Heart right ventricle (tissue), 16 donors: ENCODE data around the gene RPS6KA3. TPM values are rescaled to one million over a fixed set of nuclear protein-coding genes. Genes with fewer than 3 reads are reported as not detected.

Experiments used
- ATAC-seq, 8 donors: fragments of 200-7000 bp; cut with Tn5 transposase; one replicate each; pipeline ENCODE4 v1.9.1; 2020; ENCODE audit warnings: mild to moderate bottlenecking in 8 of 8, moderate library complexity in 8 of 8, moderate number of reproducible peaks in 1 of 8
- DNase-seq, 2 donors: peaks; one replicate each; pipeline ENCODE4 v3.0.0-alpha.2; 2020
- H3K27ac ChIP-seq, 10 donors: fragments of 200-600 bp; sonication (generic) in 2 of 10; one replicate each; pipeline versions ENCODE4 v1.5.0 to v1.8.0; 2020 to 2022; ENCODE audit warnings: mild to moderate bottlenecking in 3 of 10
- H3K27me3 ChIP-seq, 7 donors: fragments of 200-600 bp; one replicate each; pipeline ENCODE4 v1.8.0; 2021 to 2022; ENCODE audit warnings: mild to moderate bottlenecking in 2 of 7
- H3K36me3 ChIP-seq, 9 donors: fragments of 200-600 bp; sonication (generic) in 1 of 9; one replicate each; pipeline versions ENCODE4 v1.5.0 to v1.8.0; 2020 to 2022; ENCODE audit warnings: mild to moderate bottlenecking in 2 of 9
- H3K4me1 ChIP-seq, 9 donors: fragments of 200-600 bp; sonication (generic) in 1 of 9; one replicate each; pipeline versions ENCODE4 v1.5.0 to v1.8.0; 2020 to 2022; ENCODE audit warnings: mild to moderate bottlenecking in 4 of 9
- H3K4me3 ChIP-seq, 10 donors: fragments of 200-600 bp; sonication (generic) in 2 of 10; one replicate each; pipeline versions ENCODE4 v1.5.0 to v1.8.0; 2020 to 2022; ENCODE audit warnings: mild to moderate bottlenecking in 7 of 10, moderate library complexity in 2 of 10
- H3K9me3 ChIP-seq, 11 donors: fragments of 200-600 bp in 10 of 11; sonication (generic) in 2 of 11; one replicate each; pipeline versions ENCODE4 v1.5.0 to v1.8.0; 2013 to 2022; ENCODE audit warnings: mild to moderate bottlenecking in 2 of 11, control low read depth in 1 of 11, moderate library complexity in 1 of 11
- CTCF ChIP-seq, 9 donors: fragments of 200-600 bp; sonication (generic) in 2 of 9; IDR thresholded peaks; one replicate each; pipeline versions ENCODE4 v1.5.0 to v1.8.0; 2021 to 2022; ENCODE audit warnings: antibody characterized with exemption in 9 of 9, mild to moderate bottlenecking in 5 of 9, moderate library complexity in 1 of 9
- WGBS, 2 donors: extraction: QIAGEN DNeasy Blood & Tissue Kit; methylation state at CpG; one replicate each; pipeline ENCODE4 v1.1.7; 2013; ENCODE audit warnings: inconsistent platforms in 1 of 2; 5-methylcytosine and 5-hydroxymethylcytosine counted together
- intact Hi-C, 10 donors: fragments of 100-400 bp; cut with DNase I; formaldehyde crosslinking; loops; one replicate each; pipeline versions ENCODE4 v1.11.1 to v1.14.2; 2022
- polyA plus RNA-seq, 2 donors: library from polyadenylated mRNA; stranded (reverse); fragments of 200-250 nt; gene quantifications; one replicate each; pipeline ENCODE4 v1.2.3, GENCODE V29; 2013
- total RNA-seq, 10 donors: library from RNA; stranded (reverse); fragmentation: NEBNext Ultra II Directional in 3 of 10; extraction: Animal tissue kit (Norgen Biotek cat#: 25700) in 3 of 10; gene quantifications; one replicate each; pipeline versions ENCODE4 v1.2.1 to v1.2.4, GENCODE V29; 2021 to 2023
- donor health status: Arrhythmogenic right ventricular cardiomyopathy.
- donor health status: ischemic (EF 13 %, LVEDD 7.1; RV severe dilation, severe dysfunction).
- donor health status: healthy with polysubstance abuse.
- donor health status: DM: no; HTN: yes; CAD: no.
- donor health status: DM: no; HTN: no; CAD: no.
- donor health status: ischemic (EF 25% LVEDD 6.9; RV normal size, moderate dysfunction).
- donor health status: ischemic (EF 25% LVEDD 5.7; RV mildly dilated, moderate dysfunction).
- donor health status: healthy.
- donor health status: DM: yes; HTN: yes; CAD: no.
- donor health status: Ischemic cardiomyopathy.
- donor health status: ischemic (EF 35%, LVEDD 5.7; RV mildly dilated, moderate dysfunction).
- donor health status: nonischemic (EF 11% LVEDD 7.7; RV severe dilation, severe dysfunction).
- donor health status: DM: yes; HTN: yes; CAD: no.
- donor health status: PGD.
- donor health status: ischemic (EF 29% LVEDD 5.4; RV normal size, mild dysfunction).
- donor health status: nonischemic (EF 23%, LVEDD 6.1; RV moderate dilation, normal function).

RPS6KA3 gene
- total and polyA plus RNA-seq, 12 donors = 6.7 to 42.5 (median 35.0) TPM

- 44 to 75% methylated on average over 1 of the region's 1 CpG for WGBS, 2 donors
Measured at GRCh38 chrX:20237864-20238263, 28.8 kb downstream of the RPS6KA3 start.

GRCh38 chrX:20235755-20236154 is 31.0 kb downstream of the RPS6KA3 start:
- no peak for TF ChIP-seq CTCF (IDR thresholded peaks at IDR 0.05)
- H3K9me3 ChIP-seq = peaks cover 0 to 12% (median 0%) of the 10 kb centered on the region in 11 donors
- ATAC-seq = no peak
- DNase-seq = no peak
- H3K27ac ChIP-seq = no peak overlapping the region
- peaks cover 0 to 31% (median 0%) of the 10 kb centered on the region in 9 donors for H3K36me3 ChIP-seq
- H3K4me1 ChIP-seq = peaks cover 0 to 4% (median 0%) of the 10 kb centered on the region in 9 donors
- intact Hi-C loops = no loop called here
- H3K4me3 ChIP-seq = no peak overlapping the region
- peaks cover 0 to 3% (median 0%) of the 10 kb centered on the region in 7 donors for H3K27me3 ChIP-seq

More at GRCh38 chrX:20237864-20238263, 28.8 kb downstream of the RPS6KA3 start:
- Histone ChIP-seq H3K4me1 (peaks cover 0 to 4% (median 0%) of the 10 kb centered on the region in 9 donors), H3K4me3 (no peak overlapping the region), H3K27me3 (peaks cover 0 to 9% (median 0%) of the 10 kb centered on the region in 7 donors), H3K27ac (no peak overlapping the region), H3K9me3 (peaks cover 0 to 24% (median 5%) of the 10 kb centered on the region in 11 donors), H3K36me3 (peaks cover 0 to 17% (median 0%) of the 10 kb centered on the region in 9 donors)
- DNase-seq (no peak), ATAC-seq (no peak)
- no peak for TF ChIP-seq CTCF (IDR thresholded peaks at IDR 0.05)
- intact Hi-C loops = no loop called here

- H3K9me3 ChIP-seq = peaks cover 0 to 12% (median 0%) of the 10 kb centered on the region in 11 donors
- intact Hi-C loops = no loop called here
- peaks cover 0 to 4% (median 0%) of the 10 kb centered on the region in 7 donors for H3K27me3 ChIP-seq
- ATAC-seq (no peak), DNase-seq (no peak)
- no peak for TF ChIP-seq CTCF (IDR thresholded peaks at IDR 0.05)
- H3K27ac ChIP-seq = no peak overlapping the region
- H3K36me3 ChIP-seq = peaks cover 0 to 51% (median 0%) of the 10 kb centered on the region in 9 donors
- WGBS, 2 donors = 94 to 99% methylated on average over 2 of the region's 2 CpGs
- no peaks in the 10 kb centered on the region for H3K4me1 ChIP-seq
- H3K4me3 ChIP-seq = no peak overlapping the region
Measured at GRCh38 chrX:20233336-20233735, 33.4 kb downstream of the RPS6KA3 start.

- TF ChIP-seq CTCF (IDR thresholded peaks at IDR 0.05) = no peak
- intact Hi-C loops = no loop called here
- H3K9me3 ChIP-seq = peaks cover 0 to 12% (median 0%) of the 10 kb centered on the region in 11 donors
- peaks cover 0 to 16% (median 0%) of the 10 kb centered on the region in 7 donors for H3K27me3 ChIP-seq
- H3K27ac ChIP-seq = no peak overlapping the region
- 69 to 73% methylated on average over 4 of the region's 4 CpGs for WGBS, 2 donors
- DNase-seq (no peak), ATAC-seq (no peak)
- H3K4me1 ChIP-seq = peaks cover 0 to 15% (median 0%) of the 10 kb centered on the region in 9 donors
- no peak overlapping the region for H3K4me3 ChIP-seq
- H3K36me3 ChIP-seq = peaks cover 0 to 58% (median 0%) of the 10 kb centered on the region in 9 donors
Measured at GRCh38 chrX:20231598-20231997, 35.1 kb downstream of the RPS6KA3 start.
